ENCODE results near the gene MAGI2. TPM values are rescaled to one million over a fixed set of nuclear protein-coding genes. Genes with fewer than 3 reads are reported as not detected.

The MAGI2 gene
- total RNA-seq, 2 donors from 2014 or later = 18.3 to 31.8 TPM

DNA sequence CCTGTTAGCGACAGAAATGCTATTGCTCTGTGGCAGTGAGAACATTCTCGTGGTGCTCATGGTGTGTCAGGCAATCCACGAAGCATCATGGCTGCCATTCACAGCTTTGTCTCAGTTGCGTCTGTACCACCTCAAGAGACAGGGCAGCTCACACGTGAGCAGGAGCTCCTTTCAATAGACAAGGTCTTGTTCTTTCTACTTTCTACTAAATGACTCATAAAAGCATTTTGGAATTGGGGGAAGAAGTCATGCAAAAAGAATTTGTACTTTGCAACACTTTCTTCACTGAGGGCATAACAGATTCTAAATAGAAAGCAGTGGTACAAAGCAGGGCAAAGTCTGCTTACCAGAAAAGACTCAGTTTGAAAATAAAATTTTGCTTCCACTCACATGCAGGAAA, 1016.3 kb downstream of the MAGI2 start:
- no peak for TF ChIP-seq CTCF (IDR thresholded peaks at IDR 0.05)
- Histone ChIP-seq H3K4me1 (ENCODE audit: control insufficient read depth in 1 of 2, low read depth in 2 of 2) (peaks cover 10 to 38% of the 10 kb centered on the region in 2 donors), H3K27ac (peak overlapping the region; percentile 62 to 80), H3K27me3 (replicated peaks; ENCODE audit: insufficient read depth) (no peaks in the 10 kb centered on the region), H3K36me3 (no peaks in the 10 kb centered on the region), H3K9me3 (no peaks in the 10 kb centered on the region), H3K4me3 (peak overlapping the region; percentile 34)
- DNase-seq (ENCODE audit: low spot score) (no peak), ATAC-seq (ENCODE audit: insufficient number of reproducible peaks, low FRiP score, low read depth) (peak; percentile 61)

- no peak overlapping the region for H3K4me3 ChIP-seq
- H3K27me3 ChIP-seq (replicated peaks; ENCODE audit: insufficient read depth) = no peaks in the 10 kb centered on the region
- H3K36me3 ChIP-seq = no peaks in the 10 kb centered on the region
- no peak for TF ChIP-seq CTCF (IDR thresholded peaks at IDR 0.05)
- DNase-seq (ENCODE audit: low spot score) (no peak), ATAC-seq (ENCODE audit: insufficient number of reproducible peaks, low FRiP score, low read depth) (peak; percentile 71)
- no peaks in the 10 kb centered on the region for H3K9me3 ChIP-seq
- H3K27ac ChIP-seq = peak overlapping the region; percentile 62 to 80
- H3K4me1 ChIP-seq (ENCODE audit: control insufficient read depth in 1 of 2, low read depth in 2 of 2) = peaks cover 10 to 38% of the 10 kb centered on the region in 2 donors
Observed at GRCh38 chr7:78435355-78435754, 1018.1 kb downstream of the MAGI2 start.

GRCh38 chr7:78434281-78434680, 1019.2 kb downstream of the MAGI2 start:
- DNase-seq (ENCODE audit: low spot score) = no peak
- no peak for TF ChIP-seq CTCF (IDR thresholded peaks at IDR 0.05)
- ATAC-seq (ENCODE audit: insufficient number of reproducible peaks, low FRiP score, low read depth) = no peak
- no peaks in the 10 kb centered on the region for H3K27me3 ChIP-seq (replicated peaks; ENCODE audit: insufficient read depth)
- peaks cover 10 to 38% of the 10 kb centered on the region in 2 donors for H3K4me1 ChIP-seq (ENCODE audit: control insufficient read depth in 1 of 2, low read depth in 2 of 2)
- peak overlapping the region; percentile 62 to 80 for H3K27ac ChIP-seq
- H3K4me3 ChIP-seq = no peak overlapping the region
- H3K9me3 ChIP-seq = no peaks in the 10 kb centered on the region
- no peaks in the 10 kb centered on the region for H3K36me3 ChIP-seq

DNA sequence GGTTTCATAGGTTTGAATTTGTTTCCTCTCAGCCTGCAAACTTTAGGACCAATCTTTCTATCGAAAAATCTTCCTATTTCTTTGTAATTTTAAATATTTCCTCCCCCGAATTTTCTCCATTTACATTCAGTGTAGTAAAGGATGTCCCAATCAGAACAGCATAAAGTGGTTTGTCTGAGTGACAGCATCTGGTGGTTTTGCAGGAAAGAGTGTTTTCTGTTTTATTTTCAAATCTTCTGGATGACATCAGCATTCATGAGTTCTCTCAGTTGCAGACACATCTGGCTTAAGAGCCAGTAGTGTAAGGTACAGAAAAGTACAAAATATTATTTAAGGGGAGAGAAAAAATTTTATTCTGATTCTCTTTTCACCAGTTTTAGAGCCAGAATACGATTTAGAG, 1020.0 kb downstream of the MAGI2 start:
- Histone ChIP-seq H3K9me3 (no peaks in the 10 kb centered on the region), H3K27me3 (replicated peaks; ENCODE audit: insufficient read depth) (no peaks in the 10 kb centered on the region), H3K27ac (no peak overlapping the region), H3K4me3 (no peak overlapping the region), H3K4me1 (ENCODE audit: control insufficient read depth in 1 of 2, low read depth in 2 of 2) (peaks cover 10 to 38% of the 10 kb centered on the region in 2 donors), H3K36me3 (no peaks in the 10 kb centered on the region)
- no peak for TF ChIP-seq CTCF (IDR thresholded peaks at IDR 0.05)
- ATAC-seq (ENCODE audit: insufficient number of reproducible peaks, low FRiP score, low read depth) = no peak
- DNase-seq (ENCODE audit: low spot score) = no peak

- Histone ChIP-seq H3K4me3 (no peak overlapping the region), H3K27me3 (replicated peaks; ENCODE audit: insufficient read depth) (no peaks in the 10 kb centered on the region), H3K4me1 (ENCODE audit: control insufficient read depth in 1 of 2, low read depth in 2 of 2) (peaks cover 0 to 5% of the 10 kb centered on the region in 2 donors), H3K9me3 (no peaks in the 10 kb centered on the region), H3K36me3 (no peaks in the 10 kb centered on the region), H3K27ac (no peak overlapping the region)
- ATAC-seq (ENCODE audit: insufficient number of reproducible peaks, low FRiP score, low read depth) (no peak), DNase-seq (ENCODE audit: low spot score) (no peak)
- no peak for TF ChIP-seq CTCF (IDR thresholded peaks at IDR 0.05)
Observed at GRCh38 chr7:78429878-78430277, 1023.6 kb downstream of the MAGI2 start.
